CD4-positive, alpha-beta T cell (primary cell): ENCODE data around the gene TSC22D3. TPM values are rescaled to one million over a fixed set of nuclear protein-coding genes. Genes with fewer than 3 reads are reported as not detected.

ENCODE experiments used
- ATAC-seq: fragments of 200-7000 bp; cut with Tn5 transposase; one replicate; pipeline ENCODE4 v1.10.0; 2022; ENCODE audit warnings: mild to moderate bottlenecking; ENCODE audit not compliant: poor library complexity
- CTCF ChIA-PET: fragments of 350-600 bp; sonication (Branson Sonifier 250); formaldehyde crosslinking; loops from one replicate; lab custom pipeline; 2021; ENCODE audit warnings: antibody characterized with exemption, inconsistent platforms; lab: Charles Lee
- POLR2A ChIA-PET: fragments of 350-600 bp; sonication (Branson Sonifier 250); formaldehyde crosslinking; loops from one replicate; lab custom pipeline; 2021; ENCODE audit warnings: antibody characterized with exemption, inconsistent platforms; lab: Charles Lee
- DNase-seq, 14 experiments: peaks; one replicate each; pipeline ENCODE4 v3.0.0-alpha.2; 2013 to 2020; ENCODE audit warnings: mixed read lengths in 2 of 14
- H3K27ac ChIP-seq, 2 donors: one replicate each; pipeline versions ENCODE4 v1.5.1 to v1.7.0; 2013; ENCODE audit warnings: low read length in 2 of 2, low read depth in 1 of 2, mild to moderate bottlenecking in 1 of 2
- H3K27me3 ChIP-seq, 2 experiments: 1 replicate in 1 of 2; 2 replicates in 1 of 2; pipeline versions ENCODE4 v1.6.1 to v1.7.0; 2013; ENCODE audit warnings: low read length in 2 of 2, control low read depth in 1 of 2, mild to moderate bottlenecking in 1 of 2, moderate library complexity in 1 of 2; ENCODE audit not compliant: insufficient read depth in 2 of 2, control insufficient read depth in 1 of 2
- H3K36me3 ChIP-seq: one replicate; pipeline ENCODE4 v1.6.1; 2013; ENCODE audit warnings: low read length, control low read depth; ENCODE audit not compliant: insufficient read depth
- H3K4me1 ChIP-seq: one replicate; pipeline ENCODE4 v1.6.1; 2013; ENCODE audit warnings: low read length, control low read depth; ENCODE audit not compliant: insufficient read depth
- H3K4me3 ChIP-seq: one replicate; pipeline ENCODE4 v1.5.1; 2013; ENCODE audit warnings: mild to moderate bottlenecking, low read length, moderate library complexity
- H3K9me3 ChIP-seq, 2 experiments: 1 replicate in 1 of 2; 2 replicates in 1 of 2; pipeline versions ENCODE4 v1.6.1 to v1.7.0; 2013; ENCODE audit warnings: low read length in 2 of 2, mild to moderate bottlenecking in 2 of 2, control low read depth in 1 of 2, moderate library complexity in 1 of 2; ENCODE audit not compliant: control insufficient read depth in 1 of 2, insufficient read depth in 1 of 2
- H3K27ac Mint-ChIP-seq: one replicate; pipeline ENCODE4 v1.8.0; 2020; ENCODE audit warnings: mixed read lengths
- H3K27me3 Mint-ChIP-seq: one replicate; pipeline ENCODE4 v1.8.0; 2021; ENCODE audit warnings: mixed read lengths
- H3K36me3 Mint-ChIP-seq: one replicate; pipeline ENCODE4 v1.8.0; 2021; ENCODE audit warnings: low read depth, mixed read lengths
- H3K4me1 Mint-ChIP-seq: one replicate; pipeline ENCODE4 v1.8.0; 2021; ENCODE audit warnings: low read depth, mixed read lengths
- H3K4me3 Mint-ChIP-seq: one replicate; pipeline ENCODE4 v1.8.0; 2020; ENCODE audit warnings: mild to moderate bottlenecking, mixed read lengths
- H3K9me3 Mint-ChIP-seq: one replicate; pipeline ENCODE4 v1.8.0; 2020; ENCODE audit warnings: mixed read lengths
- intact Hi-C, 2 experiments: fragments of 100-400 bp; cut with DNase I in 1 of 2; cut with micrococcal nuclease in 1 of 2; formaldehyde crosslinking; loops; one replicate each; pipeline versions ENCODE4 v1.15.1 to v1.9.0; 2023 to 2025; cut with DNase I, micrococcal nuclease
- total RNA-seq, 174 experiments: library from RNA in 2 of 174; stranded (reverse) in 2 of 174; gene quantifications; one replicate each; pipeline ENCODE4 v1.2.3 and lab custom pipeline; 2021 to 2026
- TF ChIP-seq, protein P1 (sequence below): fragments of 200-600 bp; IDR thresholded peaks from one replicate; pipeline ENCODE4 v1.8.0; 2022; ENCODE audit warnings: antibody characterized with exemption, mild to moderate bottlenecking

The TSC22D3 gene
- total RNA-seq, 2 experiments from 2014 or later, result 3,132 to 3,144 TPM

DNA sequence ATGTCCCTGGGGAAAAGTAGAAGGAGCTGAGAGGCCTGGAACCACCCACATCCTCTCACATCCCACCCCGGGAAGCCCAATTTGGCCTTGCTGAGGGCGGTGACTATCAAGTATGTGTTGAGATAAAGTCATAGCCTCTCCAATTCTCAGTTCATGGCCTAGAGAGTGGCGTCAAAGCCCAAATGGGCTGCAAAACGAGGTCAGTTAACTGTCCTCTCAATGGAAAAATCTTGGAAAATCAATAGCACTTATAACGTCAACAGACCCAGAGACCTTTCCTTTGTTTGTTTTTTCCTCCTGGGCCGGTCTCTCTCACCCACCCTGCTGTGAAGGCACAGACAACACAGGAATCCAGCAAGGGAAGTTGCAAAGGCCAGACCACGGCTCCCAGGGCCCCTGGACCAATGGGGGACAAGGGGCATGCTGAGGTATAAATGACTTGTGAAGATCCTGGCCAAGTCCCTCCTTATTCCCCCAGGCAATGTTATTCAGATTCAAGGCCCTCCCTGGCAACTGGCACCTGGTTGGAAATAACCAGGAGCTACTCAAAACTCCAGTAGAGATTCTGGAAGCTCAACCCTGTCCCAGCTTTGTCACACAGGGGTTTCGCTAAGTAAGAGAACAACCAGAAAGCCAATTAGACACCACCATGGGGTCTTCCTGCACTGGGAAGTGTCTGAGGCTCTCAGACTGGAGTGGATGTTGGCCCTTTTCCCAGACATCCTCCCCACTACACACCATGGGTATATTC is 38.6 kb downstream of the TSC22D3 start:
- intact Hi-C loops, result no loop called here
- Histone ChIP-seq H3K4me3 (no peak overlapping the region), H3K27ac (no peak overlapping the region), H3K27me3 (no peaks in the 10 kb centered on the region), H3K4me1 (peaks cover 45% of the 10 kb centered on the region), H3K9me3 (no peaks in the 10 kb centered on the region), H3K36me3 (no peaks in the 10 kb centered on the region)
- no peak overlapping the region for H3K27ac Mint-ChIP-seq
- H3K9me3 Mint-ChIP-seq, result no peaks in the 10 kb centered on the region
- H3K4me1 Mint-ChIP-seq, result peaks cover 29% of the 10 kb centered on the region
- CTCF ChIA-PET, result no interaction called here
- no peak overlapping the region for H3K4me3 Mint-ChIP-seq
- TF ChIP-seq, protein P1, sequence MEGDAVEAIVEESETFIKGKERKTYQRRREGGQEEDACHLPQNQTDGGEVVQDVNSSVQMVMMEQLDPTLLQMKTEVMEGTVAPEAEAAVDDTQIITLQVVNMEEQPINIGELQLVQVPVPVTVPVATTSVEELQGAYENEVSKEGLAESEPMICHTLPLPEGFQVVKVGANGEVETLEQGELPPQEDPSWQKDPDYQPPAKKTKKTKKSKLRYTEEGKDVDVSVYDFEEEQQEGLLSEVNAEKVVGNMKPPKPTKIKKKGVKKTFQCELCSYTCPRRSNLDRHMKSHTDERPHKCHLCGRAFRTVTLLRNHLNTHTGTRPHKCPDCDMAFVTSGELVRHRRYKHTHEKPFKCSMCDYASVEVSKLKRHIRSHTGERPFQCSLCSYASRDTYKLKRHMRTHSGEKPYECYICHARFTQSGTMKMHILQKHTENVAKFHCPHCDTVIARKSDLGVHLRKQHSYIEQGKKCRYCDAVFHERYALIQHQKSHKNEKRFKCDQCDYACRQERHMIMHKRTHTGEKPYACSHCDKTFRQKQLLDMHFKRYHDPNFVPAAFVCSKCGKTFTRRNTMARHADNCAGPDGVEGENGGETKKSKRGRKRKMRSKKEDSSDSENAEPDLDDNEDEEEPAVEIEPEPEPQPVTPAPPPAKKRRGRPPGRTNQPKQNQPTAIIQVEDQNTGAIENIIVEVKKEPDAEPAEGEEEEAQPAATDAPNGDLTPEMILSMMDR, result no peak
- POLR2A ChIA-PET, result no interaction called here
- DNase-seq, result no peak
- ATAC-seq, result no peak
- peaks cover 2% of the 10 kb centered on the region for H3K27me3 Mint-ChIP-seq
- peaks cover 6% of the 10 kb centered on the region for H3K36me3 Mint-ChIP-seq

DNA sequence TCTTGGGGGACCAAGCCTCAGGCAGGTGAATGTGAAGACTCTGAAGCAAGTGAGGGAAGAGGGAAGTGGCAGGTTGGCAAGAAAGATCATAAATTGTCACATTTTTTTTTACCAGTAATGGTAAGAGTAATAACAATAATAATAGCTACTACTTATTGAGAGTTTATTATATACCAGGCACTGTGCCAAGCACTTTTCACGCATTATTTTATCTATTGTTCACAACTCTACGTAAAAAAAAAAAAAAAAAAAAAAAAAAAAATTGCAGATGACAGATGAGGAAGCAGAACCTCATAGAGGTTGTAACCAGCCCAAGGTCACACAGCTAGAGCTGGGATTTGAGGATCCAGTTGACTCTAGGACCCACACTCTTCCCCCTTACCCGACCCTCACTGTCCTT is 40.9 kb downstream of the TSC22D3 start:
- H3K4me3 Mint-ChIP-seq, result no peak overlapping the region
- ChIA-PET CTCF (no interaction called here), POLR2A (no interaction called here)
- H3K36me3 Mint-ChIP-seq, result no peaks in the 10 kb centered on the region
- Histone ChIP-seq H3K4me3 (no peak overlapping the region), H3K9me3 (no peaks in the 10 kb centered on the region), H3K27me3 (no peaks in the 10 kb centered on the region), H3K27ac (no peak overlapping the region), H3K4me1 (peaks cover 22% of the 10 kb centered on the region), H3K36me3 (no peaks in the 10 kb centered on the region)
- intact Hi-C loops, result no loop called here
- ATAC-seq (no peak), DNase-seq (no peak)
- H3K9me3 Mint-ChIP-seq, result no peaks in the 10 kb centered on the region
- TF ChIP-seq, protein P1, result no peak
- H3K27ac Mint-ChIP-seq, result no peak overlapping the region
- no peaks in the 10 kb centered on the region for H3K27me3 Mint-ChIP-seq
- H3K4me1 Mint-ChIP-seq, result peaks cover 7% of the 10 kb centered on the region

DNA sequence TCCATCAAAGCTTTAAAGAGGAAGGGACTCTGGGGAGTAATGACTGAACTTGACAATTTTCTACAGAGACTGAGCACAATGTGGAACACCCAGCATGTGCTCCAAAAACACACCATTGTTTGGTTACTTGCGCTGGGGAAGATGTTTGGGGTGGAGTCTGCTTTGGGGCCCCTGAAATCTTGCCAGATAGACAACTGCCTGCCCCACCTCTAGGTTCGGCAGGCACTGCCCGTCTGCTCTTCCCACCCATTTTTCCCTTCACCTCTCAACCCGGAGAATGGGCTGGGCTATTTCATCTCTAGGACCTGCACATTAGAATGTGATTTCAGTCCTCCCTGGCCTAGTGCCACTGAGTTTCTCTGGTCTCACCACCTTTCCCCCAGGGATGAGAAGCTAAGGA is 41.9 kb downstream of the TSC22D3 start:
- POLR2A ChIA-PET, result no interaction called here
- intact Hi-C loops, result no loop called here
- Mint-ChIP-seq H3K9me3 (no peaks in the 10 kb centered on the region), H3K36me3 (no peaks in the 10 kb centered on the region), H3K27me3 (no peaks in the 10 kb centered on the region), H3K4me3 (no peak overlapping the region), H3K4me1 (no peaks in the 10 kb centered on the region), H3K27ac (no peak overlapping the region)
- Histone ChIP-seq H3K4me3 (no peak overlapping the region), H3K36me3 (no peaks in the 10 kb centered on the region), H3K4me1 (peaks cover 12% of the 10 kb centered on the region), H3K9me3 (no peaks in the 10 kb centered on the region), H3K27me3 (no peaks in the 10 kb centered on the region), H3K27ac (no peak overlapping the region)
- CTCF ChIA-PET, result no interaction called here
- TF ChIP-seq, protein P1, result no peak
- no peak for ATAC-seq
- DNase-seq, result no peak
